H9 (cell line): Measurements from ENCODE around the gene GRK1. TPM values are rescaled to one million over a fixed set of nuclear protein-coding genes. Genes with fewer than 3 reads are reported as not detected.

Source experiments
- DNase-seq: peaks from one replicate; pipeline ENCODE4 v3.0.0-alpha.2; 2017
- H2AFZ ChIP-seq: one replicate; pipeline ENCODE4 v1.6.1; 2013; ENCODE audit warnings: mild to moderate bottlenecking, low read length, control low read depth, moderate library complexity
- H2AK5ac ChIP-seq: 2 replicates; pipeline ENCODE4 v1.6.1; 2013; ENCODE audit warnings: low read length, control low read depth, mixed read lengths; ENCODE audit not compliant: insufficient read length
- H2BK120ac ChIP-seq: one replicate; pipeline ENCODE4 v1.6.1; 2013; ENCODE audit warnings: low read depth, mild to moderate bottlenecking, low read length, control low read depth, inconsistent platforms; ENCODE audit not compliant: poor library complexity, severe bottlenecking
- H2BK12ac ChIP-seq: 2 replicates; pipeline ENCODE4 v1.6.1; 2013; ENCODE audit warnings: low read length, control low read depth, mixed read lengths, low read depth; ENCODE audit not compliant: insufficient read length
- H2BK15ac ChIP-seq: 2 replicates; pipeline ENCODE4 v1.6.1; 2013; ENCODE audit warnings: low read depth, low read length, control low read depth
- H2BK20ac ChIP-seq: one replicate; pipeline ENCODE4 v1.6.1; 2013; ENCODE audit warnings: low read depth, mild to moderate bottlenecking, low read length, control low read depth, inconsistent platforms; ENCODE audit not compliant: poor library complexity, severe bottlenecking
- H2BK5ac ChIP-seq: 2 replicates; pipeline ENCODE4 v1.6.1; 2013; ENCODE audit warnings: low read length, control low read depth, mixed read lengths; ENCODE audit not compliant: insufficient read length
- H3K14ac ChIP-seq: 2 replicates; pipeline ENCODE4 v1.6.1; 2013; ENCODE audit warnings: low read length, control low read depth; ENCODE audit not compliant: insufficient read depth
- H3K18ac ChIP-seq: 2 replicates; pipeline ENCODE4 v1.6.1; 2013; ENCODE audit warnings: low read depth, mild to moderate bottlenecking, mixed read lengths, low read length, control low read depth; ENCODE audit not compliant: insufficient read length
- H3K23ac ChIP-seq: 2 replicates; pipeline ENCODE4 v1.6.1; 2013; ENCODE audit warnings: low read length, control low read depth, mixed read lengths, low read depth; ENCODE audit not compliant: insufficient read length
- H3K23me2 ChIP-seq: 2 replicates; pipeline ENCODE4 v1.6.1; 2013; ENCODE audit warnings: low read depth, mild to moderate bottlenecking, mixed read lengths, low read length, control low read depth; ENCODE audit not compliant: insufficient read length, poor library complexity, severe bottlenecking
- H3K27ac ChIP-seq: 2 replicates; pipeline ENCODE4 v1.5.1; 2013; ENCODE audit warnings: low read length, control low read depth, mixed read lengths, low read depth; ENCODE audit not compliant: insufficient read length
- H3K27me3 ChIP-seq: 2 replicates; pipeline ENCODE4 v1.6.1; 2013; ENCODE audit warnings: low read length, control low read depth, inconsistent platforms; ENCODE audit not compliant: insufficient read depth
- H3K4ac ChIP-seq: 2 replicates; pipeline ENCODE4 v1.6.1; 2013; ENCODE audit warnings: low read depth, mild to moderate bottlenecking, control low read depth, inconsistent platforms, low read length, moderate library complexity
- H3K4me1 ChIP-seq: 2 replicates; pipeline ENCODE4 v1.6.1; 2013; ENCODE audit warnings: low read length, control low read depth, inconsistent platforms; ENCODE audit not compliant: insufficient read depth
- H3K4me2 ChIP-seq: 2 replicates; pipeline ENCODE4 v1.6.1; 2013; ENCODE audit warnings: low read length, control low read depth, mixed read lengths; ENCODE audit not compliant: insufficient read length, insufficient read depth
- H3K56ac ChIP-seq: 2 replicates; pipeline ENCODE4 v1.6.1; 2013; ENCODE audit warnings: low read depth, mild to moderate bottlenecking, mixed read lengths, low read length, control low read depth; ENCODE audit not compliant: insufficient read length
- H3K79me1 ChIP-seq: 2 replicates; pipeline ENCODE4 v1.6.1; 2013; ENCODE audit warnings: low read depth, mild to moderate bottlenecking, moderate library complexity, low read length, control low read depth, inconsistent platforms; ENCODE audit not compliant: insufficient read depth, poor library complexity, severe bottlenecking
- H3K79me2 ChIP-seq: 2 replicates; pipeline ENCODE4 v1.6.1; 2013; ENCODE audit warnings: low read length, control low read depth, inconsistent platforms; ENCODE audit not compliant: insufficient read depth
- H3K9ac ChIP-seq: 2 replicates; pipeline ENCODE4 v1.6.1; 2013; ENCODE audit warnings: low read length, control low read depth, mixed read lengths; ENCODE audit not compliant: insufficient read length; ENCODE audit errors: extremely low read depth
- H3K9me3 ChIP-seq: one replicate; pipeline ENCODE4 v1.6.1; 2013; ENCODE audit warnings: low read depth, low read length, inconsistent platforms; ENCODE audit not compliant: control insufficient read depth
- H3T11ph ChIP-seq: one replicate; pipeline ENCODE4 v1.6.1; 2013; ENCODE audit warnings: mild to moderate bottlenecking, low read length, control low read depth, inconsistent platforms
- H4K20me1 ChIP-seq: one replicate; pipeline ENCODE4 v1.6.1; 2013; ENCODE audit not compliant: control insufficient read depth, insufficient read length, insufficient read depth
- H4K5ac ChIP-seq: 2 replicates; pipeline ENCODE4 v1.6.1; 2013; ENCODE audit warnings: low read depth, mild to moderate bottlenecking, mixed read lengths, low read length, control low read depth; ENCODE audit not compliant: insufficient read length
- H4K8ac ChIP-seq: replicated peaks from 2 replicates; pipeline ENCODE4 v1.6.1; 2013; ENCODE audit warnings: low read length, control low read depth, mixed read lengths, low read depth; ENCODE audit not compliant: insufficient read length
- H4K91ac ChIP-seq: 2 replicates; pipeline ENCODE4 v1.6.1; 2013; ENCODE audit warnings: low read depth, mild to moderate bottlenecking, moderate library complexity, mixed read lengths, low read length, control low read depth; ENCODE audit not compliant: insufficient read length
- H3K27ac Mint-ChIP-seq, 3 experiments: 2 replicates in 2 of 3; 3 replicates in 1 of 3; pipeline ENCODE4 v1.8.0; 2020 to 2021; ENCODE audit warnings: mixed read lengths in 3 of 3, mild to moderate bottlenecking in 1 of 3, moderate library complexity in 1 of 3
- H3K27me3 Mint-ChIP-seq: 2 replicates; pipeline ENCODE4 v1.8.0; 2021; ENCODE audit warnings: low read depth, mild to moderate bottlenecking, moderate library complexity, mixed read lengths
- H3K36me3 Mint-ChIP-seq, 3 experiments: 2 replicates in 2 of 3; 3 replicates in 1 of 3; pipeline ENCODE4 v1.8.0; 2020 to 2021; ENCODE audit warnings: low read depth in 3 of 3, mixed read lengths in 3 of 3; ENCODE audit not compliant: insufficient read depth in 1 of 3
- H3K4me1 Mint-ChIP-seq, 2 experiments: 2 replicates each; pipeline ENCODE4 v1.8.0; 2020; ENCODE audit warnings: mixed read lengths in 2 of 2
- H3K4me3 Mint-ChIP-seq, 2 experiments: 2 replicates in 1 of 2; 3 replicates in 1 of 2; pipeline ENCODE4 v1.8.0; 2020 to 2021; ENCODE audit warnings: mild to moderate bottlenecking in 2 of 2, mixed read lengths in 2 of 2, moderate library complexity in 1 of 2
- H3K9me3 Mint-ChIP-seq, 2 experiments: 2 replicates in 1 of 2; 3 replicates in 1 of 2; pipeline ENCODE4 v1.8.0; 2020; ENCODE audit warnings: mild to moderate bottlenecking in 2 of 2, mixed read lengths in 2 of 2, moderate library complexity in 1 of 2
- WGBS: extraction: QIAGEN DNeasy Blood & Tissue Kit; methylation state at CpG from one replicate; pipeline ENCODE4 v1.1.7; 2013; ENCODE audit warnings: missing lambda C conversion rate, low lambda C conversion rate, mixed read lengths; ENCODE audit not compliant: insufficient read length; ENCODE audit errors: extremely low coverage; 5-methylcytosine and 5-hydroxymethylcytosine counted together
- total RNA-seq: library from RNA; stranded (reverse); gene quantifications from 2 replicates; pipeline ENCODE4 v1.2.1, GENCODE V29; 2021
- TF ChIP-seq, protein P1 (sequence below): fragments of 200-600 bp; sonication (generic); conservative IDR thresholded peaks from 3 replicates; pipeline ENCODE4 v1.8.0; 2021; ENCODE audit warnings: antibody characterized with exemption, mild to moderate bottlenecking

GRK1 gene
- total RNA-seq, 1 experiment from 2014 or later, result 0.31 TPM

DNA sequence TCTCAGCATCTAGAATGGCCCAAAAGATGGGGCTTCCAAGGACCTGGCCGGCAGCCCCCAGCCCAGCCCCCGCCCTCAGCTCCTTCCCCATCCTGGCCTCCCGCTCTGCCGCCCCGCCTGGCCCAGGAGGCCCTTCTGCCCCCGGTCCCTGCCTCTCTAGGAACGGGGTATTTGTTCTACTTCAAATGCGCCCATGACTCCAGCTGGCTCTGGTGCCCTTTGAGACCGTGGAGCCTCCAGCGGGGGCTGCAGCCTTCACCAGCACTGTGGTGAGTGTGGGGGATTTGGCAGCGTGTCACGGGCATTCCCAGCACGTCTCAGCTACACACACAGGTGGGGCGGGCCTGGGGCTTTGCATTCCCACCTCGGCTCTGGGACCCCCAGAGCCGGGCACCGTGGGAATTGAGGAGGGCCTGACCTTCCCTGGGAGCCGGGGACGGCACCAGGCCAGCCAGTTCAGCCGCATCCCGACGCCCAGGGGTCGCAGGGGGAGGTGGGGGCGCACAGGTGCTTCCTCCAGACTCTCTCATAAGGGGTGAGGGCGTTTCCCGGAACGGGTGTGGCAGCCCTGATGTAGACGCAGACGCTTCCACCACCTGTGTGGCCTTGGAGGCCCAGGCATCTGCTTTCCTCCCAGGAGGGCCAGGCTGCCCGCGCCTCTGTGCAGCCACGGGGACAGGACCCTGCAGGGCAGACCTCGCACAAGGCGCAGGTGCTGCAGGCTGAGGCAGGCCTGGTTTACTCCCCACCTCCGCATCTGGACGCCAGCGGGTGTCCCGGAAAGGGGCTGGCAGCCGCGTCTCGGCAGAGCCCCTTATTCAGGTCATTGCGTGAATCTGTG lies 10.0 kb upstream of the GRK1 start:
- H2BK20ac ChIP-seq, result no peak overlapping the region
- H3K4me3 Mint-ChIP-seq, result no peak overlapping the region
- TF ChIP-seq, protein P1, sequence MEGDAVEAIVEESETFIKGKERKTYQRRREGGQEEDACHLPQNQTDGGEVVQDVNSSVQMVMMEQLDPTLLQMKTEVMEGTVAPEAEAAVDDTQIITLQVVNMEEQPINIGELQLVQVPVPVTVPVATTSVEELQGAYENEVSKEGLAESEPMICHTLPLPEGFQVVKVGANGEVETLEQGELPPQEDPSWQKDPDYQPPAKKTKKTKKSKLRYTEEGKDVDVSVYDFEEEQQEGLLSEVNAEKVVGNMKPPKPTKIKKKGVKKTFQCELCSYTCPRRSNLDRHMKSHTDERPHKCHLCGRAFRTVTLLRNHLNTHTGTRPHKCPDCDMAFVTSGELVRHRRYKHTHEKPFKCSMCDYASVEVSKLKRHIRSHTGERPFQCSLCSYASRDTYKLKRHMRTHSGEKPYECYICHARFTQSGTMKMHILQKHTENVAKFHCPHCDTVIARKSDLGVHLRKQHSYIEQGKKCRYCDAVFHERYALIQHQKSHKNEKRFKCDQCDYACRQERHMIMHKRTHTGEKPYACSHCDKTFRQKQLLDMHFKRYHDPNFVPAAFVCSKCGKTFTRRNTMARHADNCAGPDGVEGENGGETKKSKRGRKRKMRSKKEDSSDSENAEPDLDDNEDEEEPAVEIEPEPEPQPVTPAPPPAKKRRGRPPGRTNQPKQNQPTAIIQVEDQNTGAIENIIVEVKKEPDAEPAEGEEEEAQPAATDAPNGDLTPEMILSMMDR, result no peak
- H3K9ac ChIP-seq, result no peak overlapping the region
- H3K18ac ChIP-seq, result no peak overlapping the region
- H3K56ac ChIP-seq, result no peak overlapping the region
- no peak overlapping the region for H2AK5ac ChIP-seq
- H2BK5ac ChIP-seq, result no peak overlapping the region
- H3K27me3 ChIP-seq, result no peaks in the 10 kb centered on the region
- no peaks in the 10 kb centered on the region for H3K9me3 ChIP-seq
- peaks cover 4 to 10% of the 10 kb centered on the region in 2 experiments; a peak in 3 of 5 replicates for H3K9me3 Mint-ChIP-seq
- no peak for DNase-seq
- H3T11ph ChIP-seq, result no peak overlapping the region
- H3K23me2 ChIP-seq, result no peaks in the 10 kb centered on the region
- H4K91ac ChIP-seq, result no peak overlapping the region
- H2BK15ac ChIP-seq, result no peak overlapping the region
- H2BK120ac ChIP-seq, result no peak overlapping the region
- no peaks in the 10 kb centered on the region for H4K20me1 ChIP-seq
- H2AFZ ChIP-seq, result no peak overlapping the region
- no peak overlapping the region for H3K4me2 ChIP-seq
- no peak overlapping the region for H3K27ac ChIP-seq
- no peak overlapping the region for H3K4ac ChIP-seq
- H3K27me3 Mint-ChIP-seq, result peaks cover 3% of the 10 kb centered on the region
- no peaks in the 10 kb centered on the region for H3K79me1 ChIP-seq
- H4K8ac ChIP-seq, result no peak overlapping the region
- no peak overlapping the region; the same call in 1 of the 2 replicates for H3K14ac ChIP-seq
- no peaks in the 10 kb centered on the region for H3K79me2 ChIP-seq
- peaks cover 2 to 3% of the 10 kb centered on the region in 2 experiments; a peak in 2 of 4 replicates for H3K4me1 Mint-ChIP-seq
- H3K36me3 Mint-ChIP-seq, result peaks cover 0 to 3% (median 1%) of the 10 kb centered on the region in 3 experiments; a peak in 1 of 7 replicates
- H2BK12ac ChIP-seq, result no peak overlapping the region
- no peaks in the 10 kb centered on the region for H3K4me1 ChIP-seq
- H3K23ac ChIP-seq, result no peak overlapping the region
- WGBS, result no CpG with 5 or more reads among the region's 42 CpGs
- no peak overlapping the region for H4K5ac ChIP-seq
- 0 out of 7 replicates have a peak overlapping the region, but pooled peaks of 1 of the 3 experiments have one; percentile 70 for H3K27ac Mint-ChIP-seq
